GM12892 (cell line): ENCODE measurements around the gene ERG.

Experiments used
- POLR2A ChIP-seq: IDR thresholded peaks from 2 replicates; pipeline ENCODE4 v1.6.1; 2011; ENCODE audit warnings: low read depth, low read length, control low read depth
- POLR2AphosphoS5 ChIP-seq: IDR thresholded peaks from 2 replicates; pipeline ENCODE4 v1.6.1; 2011; ENCODE audit warnings: low read depth, low read length, control low read depth
- TAF1 ChIP-seq: IDR thresholded peaks from 2 replicates; pipeline ENCODE4 v1.6.1; 2011; ENCODE audit warnings: low read depth, mild to moderate bottlenecking, control low read depth, low read length, borderline replicate concordance

- TF ChIP-seq POLR2A = no peak
- TF ChIP-seq POLR2AphosphoS5 = no peak
- no peak for TF ChIP-seq TAF1
These were observed 146.2 kb downstream of the ERG start for GRCh38 chr21:38351961-38352521.
